GM12878 (cell line): ENCODE results near the gene CYP4V2. TPM values are rescaled to one million over a fixed set of nuclear protein-coding genes. Genes with fewer than 3 reads are reported as not detected.

Source experiments
- ATAC-seq: fragments of 200-7000 bp; cut with Tn5 transposase; 3 replicates; pipeline ENCODE4 v1.9.1; 2020; ENCODE audit warnings: mild to moderate bottlenecking, moderate library complexity
- BruUV-seq: library from RNA; stranded (reverse); fragments of 400-500 nt; replicated peaks from 2 replicates; lab custom pipeline; 2021; lab: Mats Ljungman, UMichigan
- CTCF ChIA-PET: fragments of 300-600 bp; sonication (Branson Sonifier 250); formaldehyde crosslinking; extraction: SDS; loops from one replicate; lab custom pipeline; 2021; ENCODE audit warnings: inconsistent platforms; lab: Yijun Ruan, JAX
- POLR2A ChIA-PET: fragments of 350-600 bp; formaldehyde crosslinking; extraction: SDS; loops from one replicate; lab custom pipeline; 2021; ENCODE audit warnings: inconsistent platforms; lab: Charles Lee
- RAD21 ChIA-PET: fragments of 300-600 bp; sonication (Branson Sonifier 250); formaldehyde crosslinking; loops from one replicate; lab custom pipeline; 2023; ENCODE audit warnings: antibody characterized with exemption; ENCODE audit not compliant: unreplicated experiment; lab: Charles Lee
- SMC1A ChIA-PET: fragments of 300-600 bp; sonication (Branson Sonifier 250); formaldehyde crosslinking; loops from one replicate; lab custom pipeline; 2023; ENCODE audit not compliant: unreplicated experiment, uncharacterized antibody; lab: Charles Lee
- DNase-seq: peaks from one replicate; pipeline ENCODE4 v3.0.0-alpha.2; 2011; ENCODE audit warnings: low read depth, low spot score
- FAIRE-seq: peaks from 3 replicates; lab custom pipeline; 2011; peaks lifted over from hg19 to GRCh38; lab: Jason Lieb, UNC
- H2AFZ ChIP-seq: 2 replicates; pipeline ENCODE4 v1.6.0; 2011; ENCODE audit warnings: low read depth, low read length, control low read depth; ENCODE audit not compliant: control insufficient read depth
- H3K27ac ChIP-seq: 2 replicates; pipeline ENCODE4 v1.5.1; 2011; ENCODE audit warnings: control low read depth; ENCODE audit not compliant: control insufficient read depth, insufficient read depth
- H3K27me3 ChIP-seq, 2 experiments: replicated peaks in 1 of 2; 2 replicates each; pipeline versions ENCODE4 v1.6.0 to v1.6.1; 2011; ENCODE audit warnings: low read length in 1 of 2; ENCODE audit not compliant: control insufficient read depth in 2 of 2, insufficient read depth in 2 of 2
- H3K36me3 ChIP-seq, 2 experiments: 2 replicates each; pipeline ENCODE4 v1.5.1; 2011; ENCODE audit warnings: low read length in 1 of 2; ENCODE audit not compliant: control insufficient read depth in 2 of 2, insufficient read depth in 2 of 2
- H3K4me1 ChIP-seq: 2 replicates; pipeline ENCODE4 v1.6.1; 2011; ENCODE audit warnings: mild to moderate bottlenecking, low read length, moderate library complexity, mixed read lengths; ENCODE audit not compliant: control insufficient read depth, insufficient read depth
- H3K4me2 ChIP-seq: 2 replicates; pipeline ENCODE4 v1.6.0; 2011; ENCODE audit warnings: control low read depth; ENCODE audit not compliant: control insufficient read depth, insufficient read depth
- H3K4me3 ChIP-seq: fragments of 200-600 bp; sonication (generic); 2 replicates; pipeline ENCODE4 v1.5.1; 2016
- H3K79me2 ChIP-seq: 2 replicates; pipeline ENCODE4 v1.6.0; 2011; ENCODE audit warnings: low read length; ENCODE audit not compliant: control insufficient read depth, insufficient read depth
- H3K9ac ChIP-seq: 2 replicates; pipeline ENCODE4 v1.8.0; 2011; ENCODE audit warnings: low read length, control low read depth, mixed read lengths; ENCODE audit not compliant: control insufficient read depth, insufficient read depth
- H3K9me3 ChIP-seq: replicated peaks from 3 replicates; pipeline ENCODE4 v1.5.1; 2011; ENCODE audit warnings: mild to moderate bottlenecking, low read length; ENCODE audit not compliant: control insufficient read depth, insufficient read depth
- H4K20me1 ChIP-seq: 2 replicates; pipeline ENCODE4 v1.6.0; 2011; ENCODE audit not compliant: control insufficient read depth, insufficient read depth
- BCL3 ChIP-seq: IDR thresholded peaks from 2 replicates; pipeline ENCODE4 v1.6.1; 2011; ENCODE audit warnings: borderline replicate concordance, low read depth, mild to moderate bottlenecking, moderate library complexity, low read length; ENCODE audit not compliant: insufficient read depth, poor library complexity, severe bottlenecking
- CHD2 ChIP-seq: IDR thresholded peaks from 2 replicates; pipeline ENCODE4 v1.6.1; 2011; ENCODE audit warnings: low read depth, low read length, improper control_type of control experiment, borderline replicate concordance
- HSF1 ChIP-seq: fragments of 150-350 bp; IDR thresholded peaks from 2 replicates; pipeline ENCODE4 v1.6.1; 2014; ENCODE audit warnings: mild to moderate bottlenecking, low read depth, low read length
- PAX8 ChIP-seq: fragments of 450-650 bp; IDR thresholded peaks from 2 replicates; pipeline ENCODE4 v1.6.1; 2017; ENCODE audit warnings: mild to moderate bottlenecking, moderate library complexity
- PML ChIP-seq: IDR thresholded peaks from 2 replicates; pipeline ENCODE4 v1.6.1; 2012; ENCODE audit warnings: low read length, inconsistent platforms
- RELA ChIP-seq: fragments of 450-650 bp; IDR thresholded peaks from 2 replicates; pipeline ENCODE4 v1.8.0; 2014; ENCODE audit warnings: borderline replicate concordance; ENCODE audit not compliant: partially characterized antibody
- RELB ChIP-seq: fragments of 450-650 bp; IDR thresholded peaks from 2 replicates; pipeline ENCODE4 v1.6.1; 2017; ENCODE audit warnings: low read depth, mild to moderate bottlenecking, moderate library complexity
- SIN3A ChIP-seq: IDR thresholded peaks from 2 replicates; pipeline ENCODE4 v1.6.1; 2012; ENCODE audit warnings: low read depth, low read length, improper control_type of control experiment
- SMAD5 ChIP-seq: IDR thresholded peaks from 2 replicates; pipeline ENCODE4 v1.6.1; 2016; ENCODE audit warnings: antibody characterized with exemption, low read depth
- SMARCA5 ChIP-seq: fragments of 450-650 bp; IDR thresholded peaks from 2 replicates; pipeline ENCODE4 v1.6.1; 2017; ENCODE audit warnings: mild to moderate bottlenecking
- ZNF207 ChIP-seq: fragments of 450-650 bp; IDR thresholded peaks from 2 replicates; pipeline ENCODE4 v1.6.1; 2014; ENCODE audit warnings: antibody characterized with exemption, mild to moderate bottlenecking, borderline replicate concordance
- ZNF217 ChIP-seq: fragments of 450-650 bp; IDR thresholded peaks from 2 replicates; pipeline ENCODE4 v1.6.1; 2017; ENCODE audit warnings: antibody characterized with exemption, mild to moderate bottlenecking
- ZNF384 ChIP-seq: IDR thresholded peaks from 2 replicates; pipeline ENCODE4 v1.6.1; 2012; ENCODE audit warnings: low read depth, mild to moderate bottlenecking, low read length, improper control_type of control experiment, borderline replicate concordance
- ZNF592 ChIP-seq: fragments of 450-650 bp; IDR thresholded peaks from 2 replicates; pipeline ENCODE4 v1.6.1; 2017; ENCODE audit warnings: mild to moderate bottlenecking, moderate library complexity
- ZZZ3 ChIP-seq: IDR thresholded peaks from 2 replicates; pipeline ENCODE4 v1.6.1; 2011; ENCODE audit warnings: low read depth; ENCODE audit not compliant: control insufficient read depth, insufficient read length
- WGBS: methylation state at CpG from one replicate; pipeline ENCODE4 v1.1.6; 2016; ENCODE audit warnings: low lambda C conversion rate; ENCODE audit not compliant: insufficient replicate concordance, insufficient coverage; ENCODE audit errors: missing lambda C conversion rate; 5-methylcytosine and 5-hydroxymethylcytosine counted together
- in situ Hi-C: fragments of 300-500 bp; cut with MboI; formaldehyde crosslinking; loops from 9 replicates; pipeline ENCODE4 v1.14.3; 2018; ENCODE audit warnings: mixed read lengths
- intact Hi-C: fragments of 100-400 bp; cut with micrococcal nuclease; formaldehyde crosslinking; loops from one replicate; pipeline ENCODE4 v1.14.2; 2022; ENCODE audit not compliant: unreplicated experiment
- polyA plus RNA-seq, 11 experiments: library from polyadenylated mRNA; depleted of rRNA in 4 of 11; unstranded in 6 of 11; stranded (reverse) in 5 of 11; fragments of >200 nt; fragmentation: Nextera tagmentation in 4 of 11; fragmentation: Illumina TruSeq in 1 of 11; extraction: Ambion mirVana in 4 of 11; extraction: Trizol in 1 of 11; gene quantifications; 1 replicate in 1 of 11; 2 replicates in 10 of 11; pipeline versions ENCODE4 v1.2.1 to v1.2.3, GENCODE V29; 2011 to 2016; ENCODE audit warnings: inconsistent platforms in 2 of 11, missing spikeins in 2 of 11, low read depth in 1 of 11
- total RNA-seq, 4 experiments: library from RNA; depleted of rRNA in 3 of 4; stranded (reverse); fragments of >200 nt in 3 of 4; fragmentation: Illumina TruSeq in 1 of 4; extraction: Trizol in 1 of 4; gene quantifications; 2 replicates each; pipeline versions ENCODE4 v1.2.1 to v1.2.3, GENCODE V29; 2013 to 2021

Gene CYP4V2
- total and polyA plus RNA-seq, 10 of the 15 experiments (the other 5 are each of a cell fraction or from before 2014, with no cell fraction given), result 1.2 to 8.2 (median 6.8) TPM

GRCh38 chr4:186146458-186146857 is 44.9 kb upstream of the CYP4V2 start:
- ATAC-seq (no peak), DNase-seq (no peak), FAIRE-seq (no peak)
- peaks cover 13 to 14% of the 10 kb centered on the region in 2 experiments for H3K27me3 ChIP-seq
- no peaks in the 10 kb centered on the region for H3K36me3 ChIP-seq
- no peak overlapping the region for H2AFZ ChIP-seq
- no peak overlapping the region for H3K4me2 ChIP-seq
- 68% methylated on average over 9 of the region's 9 CpGs for WGBS
- H3K9me3 ChIP-seq, result no peaks in the 10 kb centered on the region
- BruUV-seq, result no TSS peak
- ChIA-PET SMC1A (no interaction called here), RAD21 (no interaction called here), POLR2A (no interaction called here), CTCF (interaction anchor here (0.6 to 1.3 kb wide), 3 partner anchors 9 to 129 kb away, joined by 3 to 5 read pairs (median 5); no protein-coding TSS in a partner anchor)
- no peaks in the 10 kb centered on the region for H3K79me2 ChIP-seq
- no peak overlapping the region for H3K27ac ChIP-seq
- no peaks in the 10 kb centered on the region for H4K20me1 ChIP-seq
- no peak overlapping the region for H3K9ac ChIP-seq
- H3K4me3 ChIP-seq, result no peak overlapping the region
- in situ Hi-C loops (no loop called here), intact Hi-C loops (no loop called here)
- no peaks in the 10 kb centered on the region for H3K4me1 ChIP-seq
- TF ChIP-seq SIN3A, result no peak
- TF ChIP-seq ZNF217, result no peak
- no peak for TF ChIP-seq SMAD5
- no peak for TF ChIP-seq ZZZ3
- no peak for TF ChIP-seq RELA
- no peak for TF ChIP-seq SMARCA5
- TF ChIP-seq ZNF384, result no peak
- TF ChIP-seq PML, result no peak
- TF ChIP-seq RELB, result no peak
- no peak for TF ChIP-seq CHD2
- no peak for TF ChIP-seq HSF1
- TF ChIP-seq BCL3, result no peak
- no peak for TF ChIP-seq PAX8
- TF ChIP-seq ZNF592, result no peak
- TF ChIP-seq ZNF207, result no peak
